ENCODE measurements around the gene MYH14.
"Not testable (repeated sequence)": the region's sequence is repeated elsewhere in the genome, so short reads cannot be mapped to it uniquely, and the experiment has no call there.

Gene MYH14

DNA sequence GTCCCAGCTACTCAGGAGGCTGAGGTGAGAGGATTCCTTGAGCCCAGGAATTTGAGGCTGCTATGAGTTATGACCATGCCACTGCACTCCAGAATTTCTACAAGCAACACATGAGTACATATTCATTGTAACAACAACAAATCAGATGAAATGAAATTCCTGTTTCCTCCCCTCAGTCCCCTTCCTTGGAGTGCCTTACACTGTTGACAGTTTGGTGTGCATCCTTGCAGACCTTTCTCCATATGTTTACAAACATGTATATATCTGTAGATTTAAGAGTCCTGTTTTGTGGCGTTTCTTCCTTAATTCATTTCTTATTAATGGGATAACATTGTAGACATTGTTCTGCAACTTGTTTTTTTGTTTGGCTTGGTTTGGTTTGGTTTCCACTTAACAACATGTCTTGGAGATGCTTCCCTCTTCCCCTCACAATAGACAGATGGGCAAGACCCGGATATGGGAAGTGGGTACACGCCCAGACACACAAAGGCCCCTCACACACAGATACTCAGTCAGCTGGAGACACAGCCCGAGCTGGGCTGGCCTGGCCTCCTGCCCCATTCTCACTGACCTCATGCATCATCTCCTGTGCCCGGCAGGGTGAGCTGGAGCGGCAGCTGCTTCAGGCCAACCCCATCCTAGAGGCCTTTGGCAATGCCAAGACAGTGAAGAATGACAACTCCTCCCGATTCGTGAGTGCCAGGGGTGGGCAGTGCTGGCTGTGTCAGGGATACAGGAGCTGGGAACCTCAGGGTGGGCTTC lies 21.7 kb downstream of the MYH14 start:
- Histone ChIP-seq H3K27me3 (replicated peaks; ENCODE audit: control insufficient read depth, insufficient read depth, low read length) (no peaks in the 10 kb centered on the region), H3K4me3 (replicated peaks; ENCODE audit: low read depth, low read length) (no peak overlapping the region), H3K36me3 (ENCODE audit: control insufficient read depth, insufficient read depth, low read length) (no peaks in the 10 kb centered on the region)
- no peak for DNase-seq (ENCODE audit: extremely low read depth, insufficient read length)
- TF ChIP-seq, protein P1, sequence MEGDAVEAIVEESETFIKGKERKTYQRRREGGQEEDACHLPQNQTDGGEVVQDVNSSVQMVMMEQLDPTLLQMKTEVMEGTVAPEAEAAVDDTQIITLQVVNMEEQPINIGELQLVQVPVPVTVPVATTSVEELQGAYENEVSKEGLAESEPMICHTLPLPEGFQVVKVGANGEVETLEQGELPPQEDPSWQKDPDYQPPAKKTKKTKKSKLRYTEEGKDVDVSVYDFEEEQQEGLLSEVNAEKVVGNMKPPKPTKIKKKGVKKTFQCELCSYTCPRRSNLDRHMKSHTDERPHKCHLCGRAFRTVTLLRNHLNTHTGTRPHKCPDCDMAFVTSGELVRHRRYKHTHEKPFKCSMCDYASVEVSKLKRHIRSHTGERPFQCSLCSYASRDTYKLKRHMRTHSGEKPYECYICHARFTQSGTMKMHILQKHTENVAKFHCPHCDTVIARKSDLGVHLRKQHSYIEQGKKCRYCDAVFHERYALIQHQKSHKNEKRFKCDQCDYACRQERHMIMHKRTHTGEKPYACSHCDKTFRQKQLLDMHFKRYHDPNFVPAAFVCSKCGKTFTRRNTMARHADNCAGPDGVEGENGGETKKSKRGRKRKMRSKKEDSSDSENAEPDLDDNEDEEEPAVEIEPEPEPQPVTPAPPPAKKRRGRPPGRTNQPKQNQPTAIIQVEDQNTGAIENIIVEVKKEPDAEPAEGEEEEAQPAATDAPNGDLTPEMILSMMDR (IDR thresholded peaks at IDR 0.05; ENCODE audit: insufficient read depth, low read length, poor library complexity, severe bottlenecking) = no peak

- H3K27me3 ChIP-seq (replicated peaks; ENCODE audit: control insufficient read depth, insufficient read depth, low read length) = no peaks in the 10 kb centered on the region
- TF ChIP-seq, protein P1 (IDR thresholded peaks at IDR 0.05; ENCODE audit: insufficient read depth, low read length, poor library complexity, severe bottlenecking) = no peak
- H3K36me3 ChIP-seq (ENCODE audit: control insufficient read depth, insufficient read depth, low read length) = no peaks in the 10 kb centered on the region
- H3K4me3 ChIP-seq (replicated peaks; ENCODE audit: low read depth, low read length) = no peak overlapping the region
- DNase-seq (ENCODE audit: extremely low read depth, insufficient read length) = no peak
Observed at GRCh38 chr19:50226536-50226935, 23.1 kb downstream of the MYH14 start.

- DNase-seq (ENCODE audit: extremely low read depth, insufficient read length); H3K36me3 ChIP-seq (ENCODE audit: control insufficient read depth, insufficient read depth, low read length); H3K4me3 ChIP-seq (replicated peaks; ENCODE audit: low read depth, low read length); H3K27me3 ChIP-seq (replicated peaks; ENCODE audit: control insufficient read depth, insufficient read depth, low read length): not testable (repeated sequence)
Observed at GRCh38 chr19:50228153-50228552, 24.7 kb downstream of the MYH14 start.

GRCh38 chr19:50230379-50231351 lies 27.2 kb downstream of the MYH14 start:
- H3K36me3 ChIP-seq (ENCODE audit: control insufficient read depth, insufficient read depth, low read length) = no peaks in the 10 kb centered on the region
- no peak overlapping the region for H3K4me3 ChIP-seq (replicated peaks; ENCODE audit: low read depth, low read length)
- H3K27me3 ChIP-seq (replicated peaks; ENCODE audit: control insufficient read depth, insufficient read depth, low read length) = no peaks in the 10 kb centered on the region
- TF ChIP-seq, protein P1 (IDR thresholded peaks at IDR 0.05; ENCODE audit: insufficient read depth, low read length, poor library complexity, severe bottlenecking) = peak; percentile 21
- DNase-seq (ENCODE audit: extremely low read depth, insufficient read length) = no peak

DNA sequence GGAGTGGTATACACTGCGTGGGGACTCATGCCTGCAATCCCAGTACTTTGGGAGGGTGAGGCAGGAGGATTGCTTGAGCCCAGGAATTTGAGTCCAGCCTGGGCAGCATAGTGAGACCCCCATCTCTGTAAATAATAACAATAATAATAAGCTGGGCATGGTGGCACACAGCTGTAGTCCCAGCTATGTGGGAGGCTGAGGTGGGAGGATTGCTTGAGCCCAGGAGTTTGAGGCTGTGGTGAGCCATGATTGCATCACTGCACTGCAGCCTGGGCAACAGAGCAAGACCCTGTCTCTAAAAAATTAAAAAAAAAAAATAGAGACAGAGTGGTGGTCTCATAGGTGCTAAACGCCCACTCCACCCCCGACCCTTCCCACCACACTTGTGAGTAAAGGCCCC lies 28.0 kb downstream of the MYH14 start:
- not testable (repeated sequence) for DNase-seq (ENCODE audit: extremely low read depth, insufficient read length); H3K36me3 ChIP-seq (ENCODE audit: control insufficient read depth, insufficient read depth, low read length); H3K27me3 ChIP-seq (replicated peaks; ENCODE audit: control insufficient read depth, insufficient read depth, low read length)

DNA sequence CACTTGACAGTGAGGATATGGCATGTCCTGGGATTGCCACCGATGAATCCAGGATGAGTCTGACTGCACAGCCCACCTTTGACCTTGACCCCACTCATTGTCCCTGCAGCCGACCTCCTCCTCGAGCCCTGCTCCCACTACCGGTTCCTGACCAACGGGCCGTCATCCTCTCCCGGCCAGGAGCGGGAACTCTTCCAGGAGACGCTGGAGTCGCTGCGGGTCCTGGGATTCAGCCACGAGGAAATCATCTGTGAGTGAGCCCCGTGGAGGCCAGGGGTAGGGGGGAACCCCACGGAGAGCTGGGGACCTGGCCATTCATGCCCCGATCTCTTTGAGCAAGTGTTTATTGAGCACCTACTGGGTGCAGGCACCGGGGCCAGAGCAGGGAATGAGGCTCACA lies 28.4 kb downstream of the MYH14 start:
- DNase-seq (ENCODE audit: extremely low read depth, insufficient read length) = no peak

More for the DNA sequence above, 28.0 kb downstream of the MYH14 start:
- not testable (repeated sequence) for H3K4me3 ChIP-seq (replicated peaks; ENCODE audit: low read depth, low read length)

More for the DNA sequence above, 28.4 kb downstream of the MYH14 start:
- no peak overlapping the region for H3K4me3 ChIP-seq (replicated peaks; ENCODE audit: low read depth, low read length)
- no peaks in the 10 kb centered on the region for H3K27me3 ChIP-seq (replicated peaks; ENCODE audit: control insufficient read depth, insufficient read depth, low read length)
- TF ChIP-seq, protein P1 (IDR thresholded peaks at IDR 0.05; ENCODE audit: insufficient read depth, low read length, poor library complexity, severe bottlenecking) = no peak
- H3K36me3 ChIP-seq (ENCODE audit: control insufficient read depth, insufficient read depth, low read length) = no peaks in the 10 kb centered on the region
